ENCODE measurements around the gene TMEM235. TPM values are rescaled to one million over a fixed set of nuclear protein-coding genes. Genes with fewer than 3 reads are reported as not detected.

TMEM235 gene
- total and polyA plus RNA-seq, 9 of the 15 experiments (the other 6 are each of a cell fraction or from before 2014, with no cell fraction given): not detected

GRCh38 chr17:78257810-78258322 lies 26.4 kb downstream of the TMEM235 start (continued):
- TF ChIP-seq ZNF311 (CRISPR knock-in tag; IDR thresholded peaks at IDR 0.05) (peak; percentile 13; the same call in 1 of the 2 replicates), ZNF165 (CRISPR knock-in tag; IDR thresholded peaks at IDR 0.05; ENCODE audit: borderline replicate concordance) (0 out of 2 replicates have a peak, but pooled peaks have one; percentile 13), CBFA2T2 (conservative IDR thresholded peaks at IDR 0.05) (0 out of 2 replicates have a peak, but pooled peaks have one; percentile 14), RCOR1 (IDR thresholded peaks at IDR 0.05; ENCODE audit: borderline replicate concordance in 1 of 2, low read depth in 2 of 2, low read length in 2 of 2) (0 out of 4 replicates have a peak, but pooled peaks of 1 of the 2 experiments have one; percentile 5), SRSF3 (IDR thresholded peaks at IDR 0.05; ENCODE audit: insufficient read depth, low read length) (no peak), ZNF668 (CRISPR knock-in tag; IDR thresholded peaks at IDR 0.05) (no peak), SMC3 (conservative IDR thresholded peaks at IDR 0.05; ENCODE audit: insufficient read depth, low read depth, low read length) (no peak), KDM5B (IDR thresholded peaks at IDR 0.05; ENCODE audit: insufficient replicate concordance, low read depth, low read length) (peak; percentile 17), POLR2G (IDR thresholded peaks at IDR 0.05; ENCODE audit: low read depth, low read length) (0 out of 2 replicates have a peak, but pooled peaks have one; percentile 13), MAX (CRISPR knock-in tag; IDR thresholded peaks at IDR 0.05) (no peak), ZNF318 (IDR thresholded peaks at IDR 0.05; ENCODE audit: borderline replicate concordance in 1 of 2, low read depth in 1 of 2) (no peak), KAT8 (IDR thresholded peaks at IDR 0.05; ENCODE audit: low read depth) (no peak), ZNF830 (CRISPR knock-in tag; IDR thresholded peaks at IDR 0.05) (0 out of 2 replicates have a peak, but pooled peaks have one; percentile 68), NR2C1 (IDR thresholded peaks at IDR 0.05) (no peak), NR2C1 (tag; IDR thresholded peaks at IDR 0.05) (0 out of 2 replicates have a peak, but pooled peaks have one; percentile 8), ZBTB9 (CRISPR knock-in tag; IDR thresholded peaks at IDR 0.05) (0 out of 2 replicates have a peak, but pooled peaks have one; percentile 18)
